ENCODE measurements around the gene S1PR5.

S1PR5 gene

DNA sequence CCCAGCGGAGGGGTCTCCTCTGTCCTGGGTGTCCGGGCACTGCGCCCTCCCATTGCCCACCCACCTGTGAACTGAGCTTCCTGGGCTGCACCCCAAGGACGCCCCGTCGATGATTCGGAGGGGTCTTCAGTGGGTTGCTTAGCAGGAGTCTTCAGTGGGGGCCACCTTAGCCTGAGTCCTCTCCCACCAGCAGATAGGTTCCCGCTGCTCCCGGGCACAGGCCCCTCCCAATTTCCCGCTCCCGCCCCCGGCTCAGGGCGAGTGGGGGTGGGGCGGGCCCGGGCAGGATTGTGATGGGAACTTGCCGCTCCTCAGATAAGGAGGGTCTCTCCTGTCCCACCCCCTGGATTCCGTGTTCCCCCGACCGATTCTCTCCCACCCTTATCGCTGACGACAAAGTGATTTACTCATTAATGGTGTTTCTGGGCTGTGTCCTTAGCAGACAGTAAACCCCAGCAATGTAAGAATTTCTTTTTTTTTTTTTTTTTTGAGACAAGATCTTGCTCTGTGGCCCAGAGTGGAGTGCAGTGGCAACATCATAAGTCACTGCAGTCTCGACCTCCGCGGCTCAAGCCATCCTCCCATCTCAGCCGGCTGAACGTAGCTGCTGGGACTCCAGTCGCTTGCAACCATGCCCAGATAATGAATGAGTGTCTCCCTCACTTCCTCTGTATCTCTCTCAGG, 655 bp upstream of the S1PR5 start:
- H2AFZ ChIP-seq (ENCODE audit: low read depth, low read length): no peak overlapping the region
- ATAC-seq (ENCODE audit: insufficient read depth, low read depth) (0 out of 3 replicates have a peak, but pooled peaks have one; percentile 40), DNase-seq (no peak)
- no peaks in the 10 kb centered on the region for H4K20me1 ChIP-seq (ENCODE audit: insufficient read depth, low read length)
- no peaks in the 10 kb centered on the region for H3K4me1 ChIP-seq (ENCODE audit: insufficient read depth, low read length)
- no peaks in the 10 kb centered on the region for H3K9me3 ChIP-seq (ENCODE audit: insufficient read depth, low read length, severe bottlenecking)
- TF ChIP-seq, protein P1, sequence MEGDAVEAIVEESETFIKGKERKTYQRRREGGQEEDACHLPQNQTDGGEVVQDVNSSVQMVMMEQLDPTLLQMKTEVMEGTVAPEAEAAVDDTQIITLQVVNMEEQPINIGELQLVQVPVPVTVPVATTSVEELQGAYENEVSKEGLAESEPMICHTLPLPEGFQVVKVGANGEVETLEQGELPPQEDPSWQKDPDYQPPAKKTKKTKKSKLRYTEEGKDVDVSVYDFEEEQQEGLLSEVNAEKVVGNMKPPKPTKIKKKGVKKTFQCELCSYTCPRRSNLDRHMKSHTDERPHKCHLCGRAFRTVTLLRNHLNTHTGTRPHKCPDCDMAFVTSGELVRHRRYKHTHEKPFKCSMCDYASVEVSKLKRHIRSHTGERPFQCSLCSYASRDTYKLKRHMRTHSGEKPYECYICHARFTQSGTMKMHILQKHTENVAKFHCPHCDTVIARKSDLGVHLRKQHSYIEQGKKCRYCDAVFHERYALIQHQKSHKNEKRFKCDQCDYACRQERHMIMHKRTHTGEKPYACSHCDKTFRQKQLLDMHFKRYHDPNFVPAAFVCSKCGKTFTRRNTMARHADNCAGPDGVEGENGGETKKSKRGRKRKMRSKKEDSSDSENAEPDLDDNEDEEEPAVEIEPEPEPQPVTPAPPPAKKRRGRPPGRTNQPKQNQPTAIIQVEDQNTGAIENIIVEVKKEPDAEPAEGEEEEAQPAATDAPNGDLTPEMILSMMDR (IDR thresholded peaks at IDR 0.05; ENCODE audit: borderline replicate concordance, extremely low read depth, low read length, poor library complexity, severe bottlenecking): no peak
- no peak for TF ChIP-seq EZH2 (IDR thresholded peaks at IDR 0.05; ENCODE audit: borderline replicate concordance, low read depth, low read length, severe bottlenecking)
- no peaks in the 10 kb centered on the region for H3K36me3 ChIP-seq (ENCODE audit: insufficient read depth, low read length)
- no peak overlapping the region for H3K27ac ChIP-seq (ENCODE audit: low read length)
- H3K4me2 ChIP-seq (ENCODE audit: insufficient read depth, low read length): no peak overlapping the region
- no peaks in the 10 kb centered on the region for H3K27me3 ChIP-seq (ENCODE audit: insufficient read depth, low read length, poor library complexity)
- H3K9ac ChIP-seq (ENCODE audit: low read depth, low read length): no peak overlapping the region
- no peaks in the 10 kb centered on the region for H3K79me2 ChIP-seq (ENCODE audit: insufficient read depth, low read length)
- no peak overlapping the region for H3K4me3 ChIP-seq (ENCODE audit: low read depth in 1 of 2, low read length in 2 of 2)

DNA sequence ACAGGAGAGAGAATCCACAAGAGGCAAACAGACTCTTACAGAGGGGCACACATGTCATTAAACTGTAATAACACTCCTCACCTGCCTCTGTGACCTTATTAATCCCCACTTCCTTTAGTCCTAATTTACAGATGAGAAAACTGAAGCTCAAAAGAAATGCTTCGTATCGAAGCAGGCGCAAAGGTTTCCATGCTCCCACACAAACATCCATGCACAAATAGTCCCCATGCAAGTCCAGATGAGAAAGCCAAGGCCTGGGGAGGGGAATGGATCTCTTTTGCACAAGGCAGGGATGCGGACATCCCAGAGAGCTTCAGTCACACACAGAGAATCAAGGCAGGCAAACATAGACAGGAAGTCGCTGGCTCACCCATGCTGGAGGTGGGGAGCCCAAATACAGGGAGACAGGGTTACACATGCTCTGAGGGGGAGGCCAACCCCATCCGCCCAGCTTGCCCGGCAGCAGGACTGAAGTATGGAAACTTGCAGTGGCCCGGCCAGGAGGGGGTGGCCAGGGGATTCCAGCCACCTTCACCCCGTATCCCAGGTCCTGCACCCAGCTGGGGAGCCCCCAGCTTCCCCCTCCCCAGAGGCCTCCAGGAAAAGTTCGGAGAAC, 468 bp downstream of the S1PR5 start:
- no peak overlapping the region for H3K4me3 ChIP-seq (ENCODE audit: low read depth in 1 of 2, low read length in 2 of 2)
- ATAC-seq (ENCODE audit: insufficient read depth, low read depth) (peak; percentile 50; the same call in 1 of the 3 replicates), DNase-seq (no peak)
- no peaks in the 10 kb centered on the region for H3K9me3 ChIP-seq (ENCODE audit: insufficient read depth, low read length, severe bottlenecking)
- H3K27ac ChIP-seq (ENCODE audit: low read length): no peak overlapping the region
- H3K36me3 ChIP-seq (ENCODE audit: insufficient read depth, low read length): no peaks in the 10 kb centered on the region
- H3K9ac ChIP-seq (ENCODE audit: low read depth, low read length): no peak overlapping the region; the same call in 1 of the 2 replicates
- H3K4me1 ChIP-seq (ENCODE audit: insufficient read depth, low read length): no peaks in the 10 kb centered on the region
- H2AFZ ChIP-seq (ENCODE audit: low read depth, low read length): 0 out of 2 replicates have a peak overlapping the region, but pooled peaks have one; percentile 10
- no peaks in the 10 kb centered on the region for H3K79me2 ChIP-seq (ENCODE audit: insufficient read depth, low read length)
- H4K20me1 ChIP-seq (ENCODE audit: insufficient read depth, low read length): no peaks in the 10 kb centered on the region
- no peaks in the 10 kb centered on the region for H3K27me3 ChIP-seq (ENCODE audit: insufficient read depth, low read length, poor library complexity)
- no peak for TF ChIP-seq EZH2 (IDR thresholded peaks at IDR 0.05; ENCODE audit: borderline replicate concordance, low read depth, low read length, severe bottlenecking)
- H3K4me2 ChIP-seq (ENCODE audit: insufficient read depth, low read length): no peak overlapping the region

DNA sequence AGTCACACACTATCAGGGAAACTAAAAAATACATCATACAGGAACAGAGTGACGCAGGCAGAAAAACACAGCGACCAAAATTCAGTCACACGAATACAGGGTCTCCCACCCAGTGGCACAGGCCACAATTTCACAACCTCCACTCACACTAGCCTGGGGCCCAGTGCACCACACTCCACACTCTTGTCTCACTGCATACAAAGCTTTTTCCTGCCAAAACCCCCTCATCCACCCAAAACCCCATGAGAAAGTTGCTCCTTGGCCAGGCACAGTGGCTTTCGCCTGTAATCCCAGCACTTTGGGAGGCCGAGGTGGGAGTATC, 1.2 kb downstream of the S1PR5 start:
- H2AFZ ChIP-seq (ENCODE audit: low read depth, low read length): no peak overlapping the region

More for the DNA sequence above, 1.2 kb downstream of the S1PR5 start:
- H3K4me1 ChIP-seq (ENCODE audit: insufficient read depth, low read length): no peaks in the 10 kb centered on the region
- no peak for ATAC-seq (ENCODE audit: insufficient read depth, low read depth)
- H4K20me1 ChIP-seq (ENCODE audit: insufficient read depth, low read length): no peaks in the 10 kb centered on the region
- TF ChIP-seq, protein P1 (IDR thresholded peaks at IDR 0.05; ENCODE audit: borderline replicate concordance, extremely low read depth, low read length, poor library complexity, severe bottlenecking): no peak
- TF ChIP-seq EZH2 (IDR thresholded peaks at IDR 0.05; ENCODE audit: borderline replicate concordance, low read depth, low read length, severe bottlenecking): no peak
- H3K4me2 ChIP-seq (ENCODE audit: insufficient read depth, low read length): no peak overlapping the region
- H3K4me3 ChIP-seq (ENCODE audit: low read depth in 1 of 2, low read length in 2 of 2): no peak overlapping the region
- no peaks in the 10 kb centered on the region for H3K27me3 ChIP-seq (ENCODE audit: insufficient read depth, low read length, poor library complexity)
- no peaks in the 10 kb centered on the region for H3K79me2 ChIP-seq (ENCODE audit: insufficient read depth, low read length)
- H3K9me3 ChIP-seq (ENCODE audit: insufficient read depth, low read length, severe bottlenecking): no peaks in the 10 kb centered on the region
- H3K27ac ChIP-seq (ENCODE audit: low read length): no peak overlapping the region
- no peaks in the 10 kb centered on the region for H3K36me3 ChIP-seq (ENCODE audit: insufficient read depth, low read length)
- no peak overlapping the region for H3K9ac ChIP-seq (ENCODE audit: low read depth, low read length)
- DNase-seq: no peak
